RPMI8226 (cell line): ENCODE results near the gene MYO18A.

ENCODE experiments used
- DNase-seq: peaks from one replicate; pipeline ENCODE4 v3.0.0-alpha.2; 2015

Gene MYO18A

GRCh38 chr17:29120433-29120832 lies 59.8 kb downstream of the MYO18A start:
- DNase-seq: no peak

DNA sequence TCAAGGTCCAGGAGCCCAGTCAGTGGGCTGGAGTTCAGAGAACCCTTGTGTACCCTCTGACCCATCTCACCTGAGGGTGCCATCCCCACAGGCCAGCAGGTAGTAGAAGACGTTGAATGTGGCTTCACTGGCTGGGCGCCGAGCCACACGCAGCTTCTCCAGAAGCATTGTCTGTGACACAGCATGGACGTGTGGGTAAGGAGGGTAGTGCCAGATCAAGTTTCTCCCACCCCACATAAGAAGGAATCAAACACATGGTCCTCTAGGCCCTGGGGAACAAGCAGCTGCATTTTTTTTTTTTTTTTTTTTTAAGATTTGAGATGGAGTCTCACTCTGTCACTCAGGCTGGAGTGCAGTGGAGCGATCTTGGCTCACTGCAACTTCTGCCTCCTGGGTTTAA lies 60.9 kb downstream of the MYO18A start:
- no peak for DNase-seq

- peak; percentile 67 for DNase-seq
Measured at GRCh38 chr17:29116804-29117753, 63.1 kb downstream of the MYO18A start.

GRCh38 chr17:29115961-29116803 lies 64.0 kb downstream of the MYO18A start:
- peak; percentile 47 for DNase-seq

DNA sequence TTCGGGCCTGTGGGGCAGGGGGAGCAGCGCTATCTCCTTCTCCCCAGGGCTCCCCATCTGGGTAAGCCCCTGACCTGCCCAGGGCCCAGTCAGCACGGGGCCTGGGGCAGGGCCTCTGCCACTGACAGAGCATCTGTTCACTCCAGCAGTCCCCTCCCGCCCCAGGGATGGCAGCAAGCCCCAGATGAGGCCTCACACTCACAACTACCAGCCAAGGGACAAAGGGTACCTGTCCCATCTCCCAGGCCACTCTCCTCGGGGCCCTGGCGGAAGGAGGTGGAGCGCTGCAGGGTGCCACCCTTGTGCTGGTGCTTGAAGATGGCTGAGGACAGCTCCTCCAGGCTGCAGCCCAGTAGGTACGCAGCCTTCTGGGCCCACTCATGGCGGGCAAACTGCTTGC lies 64.8 kb downstream of the MYO18A start:
- DNase-seq: no peak

DNA sequence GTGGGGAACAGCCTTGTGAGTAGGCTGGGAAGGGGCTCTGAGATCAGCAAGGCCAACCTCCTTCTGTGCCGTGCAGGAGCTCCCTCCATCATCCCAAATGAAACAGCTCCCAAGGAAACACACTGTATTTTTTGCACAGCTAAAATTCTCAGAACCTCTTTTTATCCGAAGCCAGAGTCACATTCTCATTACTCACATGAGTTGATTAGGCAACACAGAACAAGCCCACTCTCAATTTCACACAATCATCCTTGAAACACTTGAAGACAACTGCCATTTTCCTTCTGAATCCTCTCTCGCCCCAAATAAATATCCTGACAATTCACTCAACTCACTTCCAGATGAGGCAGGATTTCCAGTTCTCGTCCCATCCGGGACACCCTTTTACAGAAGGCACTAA lies 66.1 kb downstream of the MYO18A start:
- DNase-seq: no peak

DNA sequence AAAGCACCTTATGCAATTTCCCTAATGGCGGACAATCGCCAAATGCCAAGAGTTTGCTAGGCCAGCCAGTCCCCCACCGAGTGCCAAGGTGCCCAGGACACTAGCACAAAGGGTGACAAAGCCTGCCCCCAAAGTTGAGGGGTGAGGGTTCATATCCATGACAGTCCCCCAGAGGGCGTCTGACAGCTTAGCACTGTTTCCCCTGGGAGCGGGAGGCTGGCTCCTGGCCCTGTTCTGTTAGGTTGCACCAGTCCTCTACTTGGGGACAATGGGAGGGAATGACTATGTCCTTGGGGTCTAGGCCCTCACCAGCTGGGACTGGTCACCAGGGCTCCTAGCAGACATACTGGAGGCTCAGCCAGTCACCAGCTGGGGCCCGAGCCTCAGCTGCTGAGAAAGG lies 66.9 kb downstream of the MYO18A start:
- DNase-seq: no peak

GRCh38 chr17:29112771-29113295 lies 67.4 kb downstream of the MYO18A start:
- no peak for DNase-seq

GRCh38 chr17:29111816-29112499 lies 68.2 kb downstream of the MYO18A start:
- DNase-seq: peak; percentile 70

DNA sequence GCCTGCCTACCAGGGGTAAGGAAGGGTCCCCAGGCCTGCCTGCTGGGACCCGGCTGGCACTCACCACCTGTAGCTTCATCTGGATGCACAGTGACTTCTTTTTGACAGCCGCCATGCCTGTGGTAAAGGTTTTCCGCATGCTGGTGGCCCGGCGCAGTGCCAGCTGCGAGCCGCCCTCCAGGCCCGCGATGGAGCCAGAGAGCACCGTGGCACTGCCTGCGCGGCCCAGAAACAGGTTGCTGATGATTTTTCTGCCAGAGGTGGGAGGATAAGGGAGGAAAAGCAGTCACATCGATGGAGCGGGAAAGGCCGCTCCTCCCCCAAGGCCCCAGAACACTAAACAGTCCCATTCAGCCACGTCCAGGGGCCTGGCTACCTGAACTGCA lies 69.8 kb downstream of the MYO18A start:
- no peak for DNase-seq

DNA sequence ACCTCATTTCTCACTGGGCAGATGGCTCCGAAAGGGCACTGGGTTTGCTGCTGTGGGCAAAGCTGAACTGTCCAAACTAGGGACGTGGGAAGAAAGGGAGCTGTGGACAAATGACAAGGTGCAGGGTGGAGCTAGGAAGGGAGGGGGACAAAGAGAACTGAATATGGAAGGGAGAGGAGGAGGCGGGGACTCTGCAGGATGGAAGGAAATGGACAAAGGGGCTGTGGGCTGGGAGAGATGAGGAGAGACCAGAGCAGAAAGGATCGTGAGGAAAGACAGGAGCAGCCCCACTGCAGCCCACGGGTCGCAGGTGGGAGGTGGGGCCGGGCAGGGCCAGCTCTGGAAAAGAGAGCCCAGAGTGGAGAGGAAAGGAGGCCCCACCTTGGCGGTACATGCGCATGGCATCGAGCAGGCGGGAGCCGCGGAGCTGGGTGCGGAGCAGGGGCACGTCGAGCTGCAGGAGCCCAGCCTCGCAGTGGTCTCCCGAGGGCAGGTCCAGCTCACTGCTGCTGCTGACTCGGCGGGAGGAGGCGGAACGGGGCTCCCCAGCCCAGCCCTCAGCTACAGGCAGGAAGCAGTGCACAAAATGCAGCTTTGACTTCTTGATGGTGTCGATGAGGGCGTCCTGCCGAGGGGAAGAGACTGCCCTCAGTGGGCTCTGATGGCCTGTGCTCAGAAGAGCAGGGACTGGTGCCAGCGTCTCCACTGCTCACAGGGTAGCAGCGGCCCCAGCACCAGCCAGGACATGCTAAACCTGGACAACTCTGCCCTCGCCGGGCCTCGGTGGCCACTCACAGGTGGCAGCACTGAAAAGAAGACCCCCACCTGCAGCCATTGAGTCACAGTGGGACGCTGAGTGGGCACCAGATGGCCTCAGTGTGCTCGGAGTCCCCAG lies 70.5 kb downstream of the MYO18A start:
- no peak for DNase-seq

DNA sequence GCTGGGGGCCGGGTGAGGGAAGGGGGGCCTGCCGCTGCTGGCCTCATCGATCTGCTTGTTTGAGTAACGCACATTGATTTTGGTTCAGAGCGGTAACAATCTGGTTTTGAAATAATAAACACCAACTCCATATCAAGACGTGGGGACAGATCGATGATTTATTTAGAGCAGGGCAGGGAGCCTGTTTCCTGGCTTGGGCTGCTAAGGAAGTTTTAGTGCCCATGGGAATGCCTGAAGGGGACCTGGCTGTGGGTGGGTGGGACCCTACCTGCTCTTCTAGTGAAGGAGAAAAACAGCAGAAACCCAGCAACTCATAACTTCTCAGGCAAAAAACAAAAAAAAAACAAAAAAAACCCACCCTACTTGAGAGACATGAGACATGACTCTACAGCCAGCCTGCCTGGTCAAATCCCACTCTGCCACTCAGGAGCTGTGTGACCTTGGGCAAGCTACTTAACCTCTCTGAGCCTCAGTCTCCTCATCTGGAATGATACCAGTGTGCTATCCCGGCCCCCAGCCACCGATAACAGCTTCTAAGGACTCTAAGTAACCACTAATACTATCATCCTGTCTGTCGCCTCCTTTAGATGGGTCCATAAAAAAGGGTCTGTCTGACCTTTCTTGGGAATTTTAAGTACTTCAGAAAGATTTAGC lies 71.2 kb downstream of the MYO18A start:
- no peak for DNase-seq

GRCh38 chr17:29107933-29108822 lies 72.0 kb downstream of the MYO18A start:
- DNase-seq: no peak

- no peak for DNase-seq
Measured at GRCh38 chr17:29107084-29107483, 73.1 kb downstream of the MYO18A start.

DNA sequence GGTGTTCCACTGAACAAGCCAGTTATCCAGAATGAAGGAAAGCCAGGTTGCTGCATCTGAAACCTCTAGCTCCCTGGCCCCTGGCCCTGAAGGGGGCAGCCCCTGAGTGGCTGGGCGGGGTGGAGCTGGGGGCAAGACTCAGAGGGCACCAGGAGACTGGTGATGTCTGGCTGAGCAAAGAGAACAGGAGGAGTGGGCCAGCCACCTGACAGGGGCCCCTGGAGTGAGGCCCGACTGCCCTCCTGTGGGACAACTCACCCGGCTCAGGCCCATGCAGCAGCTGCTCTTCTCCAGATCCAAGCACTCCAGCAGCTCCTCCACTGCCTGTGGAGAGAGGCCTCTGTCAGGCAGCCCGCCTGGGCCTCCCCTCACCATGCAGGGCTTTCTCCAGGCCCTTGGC lies 76.9 kb downstream of the MYO18A start:
- DNase-seq: no peak

DNA sequence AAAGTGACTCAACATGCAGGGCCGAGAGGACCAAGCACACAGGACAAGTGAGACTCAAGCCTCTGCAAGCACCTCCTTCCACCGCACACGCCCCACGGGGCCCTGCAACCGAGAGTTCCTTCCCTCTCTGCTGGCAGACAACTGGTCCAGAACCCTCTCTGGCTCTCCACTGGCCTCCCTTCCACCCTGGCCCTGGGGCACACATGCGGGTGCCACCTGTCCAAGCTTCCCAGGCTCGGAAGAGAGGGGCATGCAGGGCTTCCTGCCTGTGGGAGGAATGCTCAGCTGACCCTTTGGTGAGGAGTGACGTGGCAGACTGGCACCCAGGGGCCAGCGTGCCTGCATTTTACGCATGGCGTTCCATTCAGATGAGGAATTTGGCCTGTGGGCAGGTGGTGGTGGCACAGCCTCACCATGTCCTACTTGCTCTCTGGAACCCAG lies 77.4 kb downstream of the MYO18A start:
- DNase-seq: no peak

DNA sequence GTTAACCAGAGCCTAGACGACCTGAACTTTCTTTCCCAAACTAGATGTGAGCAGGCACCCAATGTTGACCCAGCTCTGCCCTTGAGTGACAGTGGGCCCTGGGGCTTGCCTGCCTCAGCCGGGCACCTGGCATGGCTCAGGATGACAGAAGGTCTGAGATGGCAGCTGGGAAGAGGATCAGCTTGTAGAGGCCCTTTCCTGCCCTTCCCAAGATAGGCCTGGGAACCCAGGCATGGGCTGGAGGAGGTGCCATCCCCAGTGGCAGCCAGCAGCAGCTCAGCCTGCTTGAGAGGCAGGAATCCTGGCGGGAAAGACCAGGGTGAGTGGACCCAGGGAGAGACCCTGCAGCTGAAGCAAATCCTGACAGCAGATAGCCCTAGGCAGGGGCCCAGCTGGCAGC lies 78.2 kb downstream of the MYO18A start:
- no peak for DNase-seq

DNA sequence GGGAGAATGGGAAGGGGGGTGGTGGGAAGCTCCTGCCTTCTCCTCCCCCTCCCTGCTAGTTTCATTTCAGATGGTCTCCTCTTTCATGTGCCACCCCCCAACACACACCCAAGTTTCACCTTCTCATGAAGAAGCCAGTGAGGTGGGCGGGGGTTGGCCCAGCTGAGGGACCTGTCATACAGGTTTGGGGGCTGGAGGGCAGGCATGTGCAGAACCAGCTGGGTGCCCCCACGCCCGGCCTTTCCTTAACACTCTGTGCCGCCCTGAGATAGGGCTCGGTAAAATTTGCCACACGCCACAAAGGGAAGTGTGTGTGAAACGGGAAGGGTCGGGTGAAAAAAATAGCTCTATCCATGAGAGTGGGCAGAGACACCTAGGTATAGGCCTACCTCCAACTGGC lies 79.9 kb downstream of the MYO18A start:
- no peak for DNase-seq

DNA sequence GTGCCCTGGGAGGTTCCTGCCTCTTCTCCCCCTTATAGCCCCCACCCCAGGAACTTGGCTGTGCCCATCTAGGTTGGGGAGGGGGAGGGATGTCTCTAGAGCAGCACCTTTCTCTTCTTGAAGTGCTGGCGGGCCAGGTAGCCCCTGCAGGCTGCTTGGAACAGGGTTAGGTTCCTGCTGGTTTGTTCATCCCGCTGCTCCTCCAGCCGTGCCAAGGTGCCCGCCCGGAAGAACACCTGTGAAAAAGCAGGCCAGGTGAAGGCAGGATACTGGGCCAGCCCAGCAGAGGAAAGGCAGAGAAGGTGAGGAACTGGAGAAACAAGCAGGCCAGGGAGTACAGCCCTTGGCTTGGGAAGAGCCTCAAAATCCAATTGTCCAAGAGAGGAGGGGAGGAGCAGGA lies 80.7 kb downstream of the MYO18A start:
- no peak for DNase-seq

GRCh38 chr17:29096094-29096493 lies 84.1 kb downstream of the MYO18A start:
- DNase-seq: no peak
